Aorta (tissue), 5 donors: ENCODE results near the gene RANBP3. TPM values are rescaled to one million over a fixed set of nuclear protein-coding genes. Genes with fewer than 3 reads are reported as not detected.

Experiments
- ATAC-seq: fragments of 200-7000 bp; cut with Tn5 transposase; one replicate; pipeline ENCODE4 v1.9.1; 2022; ENCODE audit warnings: moderate library complexity; ENCODE audit not compliant: low FRiP score
- DNase-seq, 2 donors: peaks; one replicate each; pipeline ENCODE4 v3.0.0-alpha.2; 2020
- H3K27ac ChIP-seq, 2 donors: one replicate each; pipeline ENCODE4 v1.5.1; 2013; ENCODE audit warnings: low read length in 2 of 2, mild to moderate bottlenecking in 2 of 2, moderate library complexity in 2 of 2, control low read depth in 1 of 2, inconsistent platforms in 1 of 2, low read depth in 1 of 2
- H3K27me3 ChIP-seq, 2 donors: one replicate each; pipeline ENCODE4 v1.6.1; 2013; ENCODE audit warnings: control low read depth in 1 of 2, low read length in 1 of 2, mild to moderate bottlenecking in 1 of 2, moderate library complexity in 1 of 2; ENCODE audit not compliant: insufficient read depth in 2 of 2, control insufficient read depth in 1 of 2
- H3K36me3 ChIP-seq, 2 donors: one replicate each; pipeline ENCODE4 v1.6.1; 2013; ENCODE audit warnings: control low read depth in 1 of 2, low read length in 1 of 2, mild to moderate bottlenecking in 1 of 2; ENCODE audit not compliant: insufficient read depth in 2 of 2, control insufficient read depth in 1 of 2
- H3K4me1 ChIP-seq, 2 donors: one replicate each; pipeline ENCODE4 v1.6.1; 2013; ENCODE audit warnings: low read length in 2 of 2, control low read depth in 1 of 2, mild to moderate bottlenecking in 1 of 2, moderate library complexity in 1 of 2; ENCODE audit not compliant: insufficient read depth in 2 of 2, control insufficient read depth in 1 of 2
- H3K4me3 ChIP-seq, 2 donors: one replicate each; pipeline ENCODE4 v1.5.1; 2013; ENCODE audit warnings: low read length in 2 of 2, control low read depth in 1 of 2, mild to moderate bottlenecking in 1 of 2
- H3K9me3 ChIP-seq: one replicate; pipeline ENCODE4 v1.6.1; 2013; ENCODE audit warnings: mild to moderate bottlenecking, low read length; ENCODE audit not compliant: control insufficient read depth
- WGBS, 2 donors: extraction: QIAGEN DNeasy Blood & Tissue Kit; methylation state at CpG; one replicate each; pipeline ENCODE4 v1.1.7; 2013; 5-methylcytosine and 5-hydroxymethylcytosine counted together
- intact Hi-C, 2 donors: fragments of 100-400 bp; cut with DNase I; formaldehyde crosslinking; loops; one replicate each; pipeline versions ENCODE4 v1.14.2 to v1.15.0; 2022
- polyA plus RNA-seq, 2 donors: library from polyadenylated mRNA; stranded (reverse); fragments of 200-250 nt; gene quantifications; one replicate each; pipeline ENCODE4 v1.2.3, GENCODE V29; 2013
- total RNA-seq, 2 donors: library from RNA; stranded (reverse); fragmentation: NEBNext Ultra II Directional; extraction: Animal tissue kit (Norgen Biotek cat#: 25700); gene quantifications; one replicate each; pipeline ENCODE4 v1.2.1, GENCODE V29; 2021
- donor health status: healthy with polysubstance abuse.
- donor health status: Bipolar disorder and iron deficiency.
- donor health status: DM: no; HTN: no; CAD: no.
- donor health status: DM: no; HTN: no; CAD: no.
- donor health status: DM: yes; HTN: yes; CAD: no.

RANBP3 gene
- total and polyA plus RNA-seq, 4 donors: 19.5 to 63.2 (median 50.6) TPM

DNA sequence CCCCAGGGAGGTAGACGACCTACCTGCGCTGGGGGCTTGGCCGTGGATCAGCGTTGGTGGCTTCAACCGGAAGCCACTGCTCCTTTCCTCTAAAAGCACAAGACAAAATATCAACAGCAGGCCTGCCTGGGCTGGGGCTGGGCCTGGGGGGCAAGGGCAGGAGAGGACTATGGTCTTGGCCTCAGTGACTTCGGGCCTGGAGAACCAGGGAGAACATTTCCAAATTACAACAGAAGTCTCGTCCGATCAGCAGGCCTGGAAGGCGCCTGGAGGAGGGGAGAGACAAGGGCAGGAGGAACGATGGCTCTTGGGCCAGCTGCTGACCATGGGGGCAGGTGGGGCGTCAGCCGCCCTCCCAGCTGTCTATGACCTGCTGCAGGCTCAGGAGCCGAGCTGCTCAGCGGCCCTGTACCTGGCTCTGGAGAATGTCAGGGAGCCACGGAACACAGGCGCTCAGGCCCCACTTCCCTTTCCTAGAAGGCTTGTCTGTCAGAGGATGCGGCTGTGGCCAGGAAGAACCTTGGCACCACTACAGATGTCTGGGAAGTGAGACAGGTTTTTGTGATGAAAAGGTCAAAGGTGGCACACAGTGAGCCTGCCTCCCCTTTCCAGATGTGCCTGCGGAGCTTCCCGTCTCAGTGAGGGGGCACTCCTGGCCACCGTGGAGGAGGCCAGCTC, 44.4 kb downstream of the RANBP3 start:
- ATAC-seq (no peak), DNase-seq (no peak)
- H3K4me3 ChIP-seq: no peak overlapping the region
- H3K27ac ChIP-seq: no peak overlapping the region
- H3K9me3 ChIP-seq: no peaks in the 10 kb centered on the region
- intact Hi-C loops: no loop called here
- H3K27me3 ChIP-seq: no peaks in the 10 kb centered on the region
- H3K36me3 ChIP-seq: peaks cover 0 to 7% of the 10 kb centered on the region in 2 donors
- no peaks in the 10 kb centered on the region for H3K4me1 ChIP-seq
- 89 to 90% methylated on average over 20 of the region's 20 CpGs for WGBS, 2 donors

DNA sequence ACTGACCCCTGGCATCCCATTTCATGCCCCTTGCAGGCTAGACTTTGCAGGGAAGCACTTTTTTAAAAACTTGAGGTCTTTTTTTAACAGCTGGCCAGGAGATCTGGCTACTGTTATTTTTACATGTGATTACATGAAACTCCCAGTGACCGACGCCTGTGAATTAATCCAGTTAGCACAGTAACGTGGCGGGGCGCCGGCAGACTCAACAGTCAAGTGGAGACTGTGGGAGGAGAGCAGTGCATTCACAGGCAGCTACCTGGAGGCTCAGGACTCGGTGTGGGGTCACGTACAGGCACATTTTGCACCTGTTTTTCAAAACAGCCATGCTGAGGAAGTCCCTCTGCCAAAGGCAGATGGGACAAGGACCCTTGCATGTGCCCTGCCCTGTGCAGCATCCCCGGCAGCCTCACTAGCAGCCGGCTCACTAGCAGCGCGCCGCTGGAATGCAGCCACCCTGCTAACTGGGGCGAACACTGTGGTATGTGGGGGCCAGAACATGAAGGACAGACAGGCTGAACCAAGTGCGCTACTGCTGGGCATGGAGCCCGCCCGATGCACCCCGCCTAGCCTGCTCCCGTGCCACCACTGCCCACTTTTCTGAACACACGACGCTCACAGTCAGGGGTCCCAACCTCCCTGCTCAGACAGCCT, 45.2 kb downstream of the RANBP3 start:
- no peak overlapping the region for H3K4me3 ChIP-seq
- no peaks in the 10 kb centered on the region for H3K9me3 ChIP-seq
- H3K27ac ChIP-seq: no peak overlapping the region
- intact Hi-C loops: no loop called here
- H3K36me3 ChIP-seq: peaks cover 0 to 7% of the 10 kb centered on the region in 2 donors
- no peaks in the 10 kb centered on the region for H3K27me3 ChIP-seq
- 92 to 93% methylated on average over 21 of the region's 21 CpGs for WGBS, 2 donors
- DNase-seq: no peak
- ATAC-seq: no peak
- no peaks in the 10 kb centered on the region for H3K4me1 ChIP-seq

GRCh38 chr19:5932146-5932545, 45.8 kb downstream of the RANBP3 start:
- no peak for ATAC-seq
- Histone ChIP-seq H3K27ac (no peak overlapping the region), H3K4me1 (no peaks in the 10 kb centered on the region), H3K36me3 (peaks cover 0 to 9% of the 10 kb centered on the region in 2 donors), H3K27me3 (no peaks in the 10 kb centered on the region), H3K4me3 (no peak overlapping the region), H3K9me3 (no peaks in the 10 kb centered on the region)
- intact Hi-C loops: no loop called here
- 96% methylated on average over 18 of the region's 18 CpGs for WGBS, 2 donors
- no peak for DNase-seq

- Histone ChIP-seq H3K4me1 (no peaks in the 10 kb centered on the region), H3K4me3 (no peak overlapping the region), H3K9me3 (no peaks in the 10 kb centered on the region), H3K36me3 (peaks cover 0 to 9% of the 10 kb centered on the region in 2 donors), H3K27ac (no peak overlapping the region), H3K27me3 (no peaks in the 10 kb centered on the region)
- 86 to 89% methylated on average over 11 of the region's 11 CpGs for WGBS, 2 donors
- intact Hi-C loops: no loop called here
- DNase-seq: no peak
- no peak for ATAC-seq
Observed at GRCh38 chr19:5931251-5931650, 46.7 kb downstream of the RANBP3 start.

GRCh38 chr19:5929625-5930024, 48.3 kb downstream of the RANBP3 start:
- Histone ChIP-seq H3K9me3 (no peaks in the 10 kb centered on the region), H3K4me1 (no peaks in the 10 kb centered on the region), H3K27me3 (no peaks in the 10 kb centered on the region), H3K27ac (no peak overlapping the region), H3K36me3 (peaks cover 0 to 11% of the 10 kb centered on the region in 2 donors), H3K4me3 (no peak overlapping the region)
- 85 to 88% methylated on average over 14 of the region's 14 CpGs for WGBS, 2 donors
- DNase-seq (no peak), ATAC-seq (no peak)
- intact Hi-C loops: no loop called here

- Histone ChIP-seq H3K27ac (no peak overlapping the region), H3K27me3 (no peaks in the 10 kb centered on the region), H3K36me3 (peaks cover 0 to 11% of the 10 kb centered on the region in 2 donors), H3K9me3 (no peaks in the 10 kb centered on the region), H3K4me1 (no peaks in the 10 kb centered on the region), H3K4me3 (no peak overlapping the region)
- 87% methylated on average over 13 of the region's 13 CpGs for WGBS, 2 donors
- intact Hi-C loops: no loop called here
- no peak for ATAC-seq
- no peak for DNase-seq
Observed at GRCh38 chr19:5929179-5929578, 48.8 kb downstream of the RANBP3 start.

DNA sequence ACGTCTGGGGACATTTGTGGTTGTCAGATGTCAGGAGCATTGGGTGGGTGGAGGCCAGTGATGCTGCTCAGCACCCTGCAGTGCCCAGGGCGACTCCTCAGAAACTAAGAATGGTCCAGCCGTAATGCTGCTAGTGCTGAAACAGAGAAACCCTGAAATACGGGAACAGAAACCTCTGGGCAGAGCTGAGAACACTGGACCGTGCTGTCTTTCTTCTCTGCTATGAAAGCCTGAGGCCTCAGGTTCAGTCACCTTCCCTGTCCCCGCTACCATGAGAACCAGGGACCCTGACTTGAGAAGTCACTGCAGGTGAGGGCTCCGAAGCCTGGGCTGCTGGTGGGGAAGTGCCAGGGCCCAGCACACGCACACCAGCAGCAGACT, 50.5 kb downstream of the RANBP3 start:
- WGBS, 2 donors: 84 to 88% methylated on average over 8 of the region's 8 CpGs
- Histone ChIP-seq H3K4me1 (no peaks in the 10 kb centered on the region), H3K27ac (peak overlapping the region in 1 of 2 donors; percentile 22), H3K9me3 (no peaks in the 10 kb centered on the region), H3K27me3 (no peaks in the 10 kb centered on the region), H3K36me3 (peaks cover 0 to 8% of the 10 kb centered on the region in 2 donors), H3K4me3 (no peak overlapping the region)
- DNase-seq (no peak), ATAC-seq (no peak)
- intact Hi-C loops: no loop called here

DNA sequence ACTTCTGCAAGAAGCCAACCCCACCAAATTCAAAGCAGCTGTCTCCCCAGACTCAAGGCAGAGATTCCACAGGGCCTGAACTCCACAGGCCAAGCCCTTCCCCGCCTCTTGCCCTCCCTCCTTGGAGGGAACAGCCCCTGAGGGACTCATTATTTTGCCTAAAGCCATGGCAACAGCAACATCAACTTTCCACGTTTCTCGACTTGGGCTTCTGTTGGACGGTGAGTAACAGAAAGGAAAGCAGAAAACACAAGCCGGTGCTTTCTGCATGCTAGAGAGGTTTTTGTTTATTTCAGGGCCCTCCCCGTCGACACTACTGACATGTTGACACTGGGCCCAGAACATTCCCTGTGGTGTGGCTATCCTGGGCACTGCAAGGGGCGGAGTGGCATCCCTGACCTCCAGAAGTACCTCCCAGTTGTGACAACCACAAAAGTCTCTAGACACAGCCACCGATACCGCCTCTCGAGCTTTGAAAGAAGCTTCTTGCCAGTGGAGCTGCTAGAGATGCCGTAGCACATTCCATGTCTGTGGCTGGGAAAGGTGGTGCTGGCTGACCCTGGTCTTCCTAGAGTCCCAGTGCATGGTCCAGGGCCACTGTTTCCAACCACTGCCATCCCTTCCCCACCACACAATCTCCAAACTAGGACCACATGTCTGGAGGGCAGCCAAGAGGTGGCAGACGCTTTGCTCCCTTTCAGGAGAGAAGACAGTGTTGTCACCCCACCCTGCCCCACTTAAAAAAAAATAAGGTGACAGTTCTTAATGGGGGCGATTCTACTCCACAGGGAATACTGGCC, 51.1 kb downstream of the RANBP3 start:
- Histone ChIP-seq H3K27ac (peak overlapping the region in 1 of 2 donors; percentile 22), H3K4me1 (no peaks in the 10 kb centered on the region), H3K9me3 (no peaks in the 10 kb centered on the region), H3K4me3 (no peak overlapping the region), H3K36me3 (peaks cover 0 to 8% of the 10 kb centered on the region in 2 donors), H3K27me3 (no peaks in the 10 kb centered on the region)
- DNase-seq: peak in 1 of 2 donors; percentile 73
- WGBS, 2 donors: 37% methylated on average over 14 of the region's 14 CpGs
- intact Hi-C loops: no loop called here
- ATAC-seq: peak; percentile 84
